ENCODE results near the gene DTHD1. TPM values are rescaled to one million over a fixed set of nuclear protein-coding genes. Genes with fewer than 3 reads are reported as not detected.

DTHD1 gene
- total RNA-seq, 2 donors from 2014 or later, result 12.1 to 12.9 TPM

Other genes with a start within 250 kb of the DTHD1 start
- gene ARAP2, start 37.1 kb upstream of the DTHD1 start, total RNA-seq, result 100 to 1,000 TPM; 124 to 156 TPM